Ectodermal cell (in vitro differentiated cells): ENCODE data around the gene CD19.

Experiments used
- H3K27ac ChIP-seq: 2 replicates; pipeline ENCODE4 v1.7.0; 2013; ENCODE audit warnings: mild to moderate bottlenecking, low read depth, low read length; ENCODE audit not compliant: insufficient read depth, poor library complexity, severe bottlenecking
- H3K27me3 ChIP-seq: 2 replicates; pipeline ENCODE4 v1.7.0; 2013; ENCODE audit warnings: mild to moderate bottlenecking, low read length; ENCODE audit not compliant: insufficient read depth, control insufficient read depth, poor library complexity, severe bottlenecking
- H3K36me3 ChIP-seq: one replicate; pipeline ENCODE4 v1.7.0; 2013; ENCODE audit warnings: low read length; ENCODE audit not compliant: control insufficient read depth, insufficient read depth
- H3K4me1 ChIP-seq: one replicate; pipeline ENCODE4 v1.7.0; 2013; ENCODE audit warnings: low read length; ENCODE audit not compliant: control insufficient read depth, insufficient read depth
- H3K4me3 ChIP-seq: 2 replicates; pipeline ENCODE4 v1.7.0; 2013; ENCODE audit warnings: low read depth, low read length, control low read depth; ENCODE audit not compliant: insufficient read depth
- H3K9me3 ChIP-seq: 2 replicates; pipeline ENCODE4 v1.7.0; 2013; ENCODE audit warnings: mild to moderate bottlenecking, low read length, moderate library complexity; ENCODE audit not compliant: control insufficient read depth
- WGBS, 2 experiments: methylation state at CpG; one replicate each; pipeline ENCODE4 v1.1.7; 2013; ENCODE audit warnings: missing lambda C conversion rate in 2 of 2; 5-methylcytosine and 5-hydroxymethylcytosine counted together

CD19 gene

DNA sequence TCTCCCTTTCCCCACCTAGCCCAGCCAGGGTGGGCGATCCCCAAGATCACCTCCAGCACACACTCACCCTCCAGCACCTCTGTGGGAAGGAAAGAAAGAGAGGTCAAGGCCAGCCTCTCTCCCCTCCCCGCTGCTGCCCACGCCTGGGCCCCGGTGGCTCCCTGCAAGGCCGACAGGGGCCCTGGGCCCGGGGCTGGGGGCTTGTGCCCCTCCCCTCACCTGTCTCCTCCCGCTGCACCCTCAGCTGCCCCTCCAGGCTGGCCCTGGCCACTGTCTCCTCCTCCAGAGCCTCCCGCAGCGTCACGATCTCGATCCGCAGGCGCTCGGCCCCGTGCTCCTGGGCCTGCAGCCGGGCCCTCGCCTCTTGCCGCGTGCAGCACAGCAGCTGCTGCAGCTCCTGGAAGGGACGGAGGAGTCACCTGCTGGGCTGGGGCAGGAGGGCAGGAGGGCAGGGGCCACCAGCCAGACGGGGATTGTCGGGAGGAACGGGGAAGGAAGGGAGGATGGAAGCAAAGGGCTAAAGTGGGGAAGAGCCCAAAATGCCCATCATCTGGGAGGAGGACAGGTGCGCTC, 25.9 kb upstream of the CD19 start:
- Histone ChIP-seq H3K36me3 (no peaks in the 10 kb centered on the region), H3K4me3 (no peak overlapping the region)
- WGBS, 2 experiments: 83 to 84% methylated on average over 24 of the region's 24 CpGs

DNA sequence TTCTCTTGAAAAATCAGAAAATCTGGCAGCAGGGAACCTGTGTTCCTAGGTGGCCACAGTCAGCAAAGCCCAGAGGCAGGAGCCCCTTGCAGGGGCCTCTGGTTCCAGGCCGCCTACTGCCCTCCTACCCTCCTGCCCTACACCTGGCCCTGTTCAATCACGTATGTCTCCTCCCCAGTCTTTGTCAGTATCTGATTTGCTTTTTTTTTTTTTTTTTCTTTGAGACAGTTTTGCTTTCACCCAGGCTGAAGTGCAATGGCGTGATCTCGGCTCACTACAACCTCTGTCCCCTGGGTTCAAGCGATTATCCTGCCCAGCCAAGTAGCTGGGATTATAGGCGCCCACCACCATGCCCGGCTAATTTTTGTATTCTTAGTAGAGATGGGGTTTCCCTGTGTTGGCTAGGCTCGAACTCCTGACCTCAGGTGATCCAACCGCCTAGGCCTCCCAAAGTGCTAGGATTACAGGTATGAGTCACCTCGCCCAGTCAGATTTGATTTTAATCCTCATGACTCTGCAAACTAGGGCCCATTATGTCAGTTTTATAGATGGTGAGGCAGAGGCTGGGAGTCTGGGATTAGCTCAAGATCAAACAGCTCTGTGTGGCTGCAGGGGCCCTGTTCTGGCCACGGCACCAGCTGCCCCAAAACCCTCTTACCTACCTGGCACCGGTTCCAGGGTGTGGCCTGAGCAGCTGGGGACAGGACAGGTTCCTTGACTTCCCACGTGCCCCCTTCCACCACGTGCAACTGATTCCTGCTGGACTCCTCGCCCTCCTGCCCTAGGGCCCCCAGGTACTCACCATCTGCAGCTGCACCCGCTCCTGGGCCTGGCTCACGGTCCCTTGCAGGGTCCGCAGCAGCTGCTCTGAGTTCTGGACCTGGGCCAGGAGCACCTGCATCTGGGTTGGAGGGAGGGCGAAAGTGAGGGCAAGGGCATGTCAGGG, 21.4 kb upstream of the CD19 start:
- Histone ChIP-seq H3K27me3 (no peaks in the 10 kb centered on the region), H3K27ac (no peak overlapping the region), H3K9me3 (no peaks in the 10 kb centered on the region), H3K36me3 (no peaks in the 10 kb centered on the region), H3K4me3 (no peak overlapping the region), H3K4me1 (no peaks in the 10 kb centered on the region)
- WGBS, 2 experiments: 94% methylated on average over 19 of the region's 19 CpGs

More for the DNA sequence above, 25.9 kb upstream of the CD19 start:
- no peaks in the 10 kb centered on the region for H3K27me3 ChIP-seq
- H3K9me3 ChIP-seq: no peaks in the 10 kb centered on the region
- H3K4me1 ChIP-seq: no peaks in the 10 kb centered on the region
- no peak overlapping the region for H3K27ac ChIP-seq

- no peaks in the 10 kb centered on the region for H3K4me1 ChIP-seq
- no peaks in the 10 kb centered on the region for H3K27me3 ChIP-seq
- WGBS, 2 experiments: 91% methylated on average over 12 of the region's 12 CpGs
- H3K9me3 ChIP-seq: no peaks in the 10 kb centered on the region
- H3K36me3 ChIP-seq: no peaks in the 10 kb centered on the region
- no peak overlapping the region for H3K4me3 ChIP-seq
- no peak overlapping the region for H3K27ac ChIP-seq
Measured at GRCh38 chr16:28912558-28912957, 19.2 kb upstream of the CD19 start.

GRCh38 chr16:28913946-28914724, 17.6 kb upstream of the CD19 start:
- H3K4me1 ChIP-seq: no peaks in the 10 kb centered on the region
- H3K36me3 ChIP-seq: no peaks in the 10 kb centered on the region
- no peaks in the 10 kb centered on the region for H3K9me3 ChIP-seq
- H3K27ac ChIP-seq: no peak overlapping the region
- H3K27me3 ChIP-seq: no peaks in the 10 kb centered on the region
- WGBS, 2 experiments: 95 to 96% methylated on average over 29 of the region's 29 CpGs
- no peak overlapping the region for H3K4me3 ChIP-seq

DNA sequence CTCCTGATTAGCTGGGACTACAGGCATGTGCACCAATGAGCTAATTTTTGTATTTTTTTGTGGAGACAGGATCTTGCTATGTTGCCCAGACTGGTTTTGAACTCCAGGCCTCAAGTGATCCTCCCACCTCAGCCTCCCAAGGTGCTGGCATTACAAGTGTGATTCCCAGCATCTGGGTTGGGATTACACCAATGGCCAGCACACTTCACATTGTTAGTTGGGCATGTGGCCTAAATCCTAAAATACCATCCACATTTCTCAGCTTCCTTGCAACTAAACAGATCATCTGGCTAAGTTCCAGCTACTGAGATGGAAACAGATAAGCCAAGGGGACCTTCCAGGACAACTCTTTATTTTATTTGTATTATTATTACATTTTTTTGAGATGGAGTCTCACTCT, 16.6 kb upstream of the CD19 start:
- H3K27ac ChIP-seq: no peak overlapping the region
- no peak overlapping the region for H3K4me3 ChIP-seq
- H3K36me3 ChIP-seq: no peaks in the 10 kb centered on the region
- no peaks in the 10 kb centered on the region for H3K4me1 ChIP-seq
- H3K9me3 ChIP-seq: no peaks in the 10 kb centered on the region
- no peaks in the 10 kb centered on the region for H3K27me3 ChIP-seq

- Histone ChIP-seq H3K27ac (no peak overlapping the region), H3K36me3 (no peaks in the 10 kb centered on the region), H3K4me3 (no peak overlapping the region), H3K27me3 (no peaks in the 10 kb centered on the region), H3K4me1 (no peaks in the 10 kb centered on the region), H3K9me3 (no peaks in the 10 kb centered on the region)
- 91% methylated on average over 7 of the region's 7 CpGs for WGBS, 2 experiments
Measured at GRCh38 chr16:28917095-28917494, 14.7 kb upstream of the CD19 start.

DNA sequence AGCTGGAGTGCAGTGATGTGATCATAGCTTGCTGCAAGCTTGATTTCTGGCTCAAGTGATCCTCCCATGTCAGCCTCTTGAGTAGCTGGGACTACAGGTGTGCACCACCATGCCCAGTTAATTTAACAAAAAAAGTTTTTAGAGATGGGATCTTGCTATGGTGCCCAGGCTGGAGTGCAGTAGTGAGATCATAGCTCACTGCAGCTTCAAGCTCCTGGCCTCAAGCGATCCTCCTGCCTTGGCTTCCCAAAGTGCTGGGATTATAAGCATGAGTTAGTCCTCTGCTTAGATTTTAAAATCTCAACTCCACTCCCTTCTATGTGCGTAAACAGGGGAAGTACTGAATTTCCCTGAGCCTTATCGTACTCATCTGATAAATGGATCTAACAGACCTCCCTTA, 13.1 kb upstream of the CD19 start:
- H3K27ac ChIP-seq: no peak overlapping the region
- no peaks in the 10 kb centered on the region for H3K9me3 ChIP-seq
- H3K27me3 ChIP-seq: no peaks in the 10 kb centered on the region
- 92 to 97% methylated on average over 3 of the region's 3 CpGs for WGBS, 2 experiments
- no peaks in the 10 kb centered on the region for H3K4me1 ChIP-seq
- no peaks in the 10 kb centered on the region for H3K36me3 ChIP-seq
- no peak overlapping the region for H3K4me3 ChIP-seq

DNA sequence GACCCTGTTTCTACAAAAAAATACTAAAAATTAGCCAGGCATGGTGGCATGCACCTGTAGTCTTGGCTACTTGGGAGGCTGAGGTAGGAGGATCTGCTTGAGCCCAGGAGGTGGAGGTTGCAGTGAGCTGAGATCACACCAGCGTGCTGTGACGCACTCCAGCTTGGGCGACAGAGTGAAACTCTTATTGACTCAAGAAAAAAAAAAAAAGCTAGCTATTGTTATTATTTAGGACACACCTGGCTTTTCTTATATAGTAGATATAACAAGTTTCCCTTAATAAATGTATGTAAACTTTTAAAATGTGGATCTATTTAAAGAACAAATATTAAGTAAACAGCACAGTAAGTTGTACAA, 8.6 kb upstream of the CD19 start:
- no peak overlapping the region for H3K27ac ChIP-seq
- H3K27me3 ChIP-seq: no peaks in the 10 kb centered on the region
- H3K4me1 ChIP-seq: peaks cover 4% of the 10 kb centered on the region
- no peak overlapping the region for H3K4me3 ChIP-seq
- 87 to 100% methylated on average over 2 to 3 of the region's 3 CpGs for WGBS, 2 experiments
- H3K36me3 ChIP-seq: no peaks in the 10 kb centered on the region
- no peaks in the 10 kb centered on the region for H3K9me3 ChIP-seq

GRCh38 chr16:28923652-28924398, 7.9 kb upstream of the CD19 start:
- no peaks in the 10 kb centered on the region for H3K9me3 ChIP-seq
- peaks cover 4% of the 10 kb centered on the region for H3K4me1 ChIP-seq
- no peak overlapping the region for H3K27ac ChIP-seq
- H3K27me3 ChIP-seq: no peaks in the 10 kb centered on the region
- no peak overlapping the region for H3K4me3 ChIP-seq
- WGBS, 2 experiments: 75 to 79% methylated on average over 13 of the region's 13 CpGs
- H3K36me3 ChIP-seq: no peaks in the 10 kb centered on the region

DNA sequence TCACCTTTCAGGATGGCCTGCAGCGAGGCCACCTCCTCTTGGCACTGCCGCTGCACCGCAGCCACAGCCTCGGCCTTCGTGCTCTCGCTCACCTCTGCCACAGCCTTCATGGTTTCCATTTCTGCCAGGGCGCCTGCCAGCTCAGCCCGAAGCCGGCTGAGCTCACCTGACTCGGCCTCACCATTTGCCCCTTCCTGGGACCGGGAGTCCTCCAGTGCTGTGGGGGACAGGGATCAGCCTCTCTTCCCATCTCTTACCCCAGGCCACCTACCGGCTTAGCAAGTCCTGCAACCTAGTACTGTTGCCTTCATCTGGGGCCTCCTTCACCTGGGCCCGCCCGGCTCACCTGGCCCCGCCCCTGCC, 7.4 kb upstream of the CD19 start:
- Histone ChIP-seq H3K4me3 (peak overlapping the region; percentile 86), H3K36me3 (no peaks in the 10 kb centered on the region), H3K9me3 (no peaks in the 10 kb centered on the region), H3K27ac (no peak overlapping the region), H3K4me1 (peaks cover 4% of the 10 kb centered on the region), H3K27me3 (no peaks in the 10 kb centered on the region)
- 38 to 44% methylated on average over 15 of the region's 15 CpGs for WGBS, 2 experiments
